ENCODE results near the gene DLEC1.

DNA sequence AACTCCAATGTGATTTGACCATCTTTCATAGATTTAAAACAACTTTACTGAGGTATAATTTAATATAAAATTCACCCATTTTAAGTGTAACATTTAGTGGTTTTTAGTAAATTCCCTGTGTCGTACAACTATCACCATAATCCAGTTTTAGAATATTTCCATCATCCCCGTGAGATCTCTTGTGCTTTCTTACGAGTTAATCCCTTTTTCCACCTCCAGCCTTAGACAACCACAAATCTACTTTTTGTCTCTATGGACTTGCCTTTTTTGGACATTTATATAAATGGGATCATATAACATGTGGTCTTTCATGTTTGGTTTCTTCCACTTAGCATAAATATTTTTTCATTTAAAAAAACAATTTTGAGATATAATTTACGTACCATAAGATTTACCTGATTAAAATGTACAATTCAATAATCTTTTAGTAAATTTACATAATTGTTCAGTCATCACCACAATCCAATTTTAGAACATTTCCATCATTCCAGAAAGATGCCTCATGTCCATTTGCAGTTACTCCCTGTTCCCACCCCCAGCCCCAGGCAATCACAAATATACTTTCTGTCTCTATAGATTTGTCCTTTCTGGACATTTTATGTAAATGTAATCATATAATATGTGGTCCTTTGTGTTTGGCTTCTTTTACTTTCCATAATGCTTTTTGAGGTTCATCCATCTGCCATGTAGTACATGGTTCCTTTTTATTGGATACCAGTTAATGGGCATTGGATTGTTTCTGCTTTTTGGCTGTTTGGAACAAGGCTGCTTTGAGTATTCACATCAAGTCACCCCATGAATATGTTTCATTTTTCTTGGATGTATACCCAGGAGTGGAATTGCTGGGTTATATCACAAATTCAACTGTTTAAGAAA lies 129.4 kb downstream of the DLEC1 start:
- TF ChIP-seq RCOR1 (IDR thresholded peaks at IDR 0.05; ENCODE audit: insufficient replicate concordance, low read length) (no peak), RAD21 (IDR thresholded peaks at IDR 0.05; ENCODE audit: low read length) (no peak), POLR2A (IDR thresholded peaks at IDR 0.05; ENCODE audit: low read depth, low read length) (no peak), BHLHE40 (IDR thresholded peaks at IDR 0.05; ENCODE audit: low read depth, low read length) (no peak), MAZ (IDR thresholded peaks at IDR 0.05; ENCODE audit: borderline replicate concordance, low read depth, low read length) (no peak)
- TF ChIP-seq, protein P1, sequence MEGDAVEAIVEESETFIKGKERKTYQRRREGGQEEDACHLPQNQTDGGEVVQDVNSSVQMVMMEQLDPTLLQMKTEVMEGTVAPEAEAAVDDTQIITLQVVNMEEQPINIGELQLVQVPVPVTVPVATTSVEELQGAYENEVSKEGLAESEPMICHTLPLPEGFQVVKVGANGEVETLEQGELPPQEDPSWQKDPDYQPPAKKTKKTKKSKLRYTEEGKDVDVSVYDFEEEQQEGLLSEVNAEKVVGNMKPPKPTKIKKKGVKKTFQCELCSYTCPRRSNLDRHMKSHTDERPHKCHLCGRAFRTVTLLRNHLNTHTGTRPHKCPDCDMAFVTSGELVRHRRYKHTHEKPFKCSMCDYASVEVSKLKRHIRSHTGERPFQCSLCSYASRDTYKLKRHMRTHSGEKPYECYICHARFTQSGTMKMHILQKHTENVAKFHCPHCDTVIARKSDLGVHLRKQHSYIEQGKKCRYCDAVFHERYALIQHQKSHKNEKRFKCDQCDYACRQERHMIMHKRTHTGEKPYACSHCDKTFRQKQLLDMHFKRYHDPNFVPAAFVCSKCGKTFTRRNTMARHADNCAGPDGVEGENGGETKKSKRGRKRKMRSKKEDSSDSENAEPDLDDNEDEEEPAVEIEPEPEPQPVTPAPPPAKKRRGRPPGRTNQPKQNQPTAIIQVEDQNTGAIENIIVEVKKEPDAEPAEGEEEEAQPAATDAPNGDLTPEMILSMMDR (conservative IDR thresholded peaks at IDR 0.05; ENCODE audit: low read depth, low read length): no peak
- TF ChIP-seq, protein P2, sequence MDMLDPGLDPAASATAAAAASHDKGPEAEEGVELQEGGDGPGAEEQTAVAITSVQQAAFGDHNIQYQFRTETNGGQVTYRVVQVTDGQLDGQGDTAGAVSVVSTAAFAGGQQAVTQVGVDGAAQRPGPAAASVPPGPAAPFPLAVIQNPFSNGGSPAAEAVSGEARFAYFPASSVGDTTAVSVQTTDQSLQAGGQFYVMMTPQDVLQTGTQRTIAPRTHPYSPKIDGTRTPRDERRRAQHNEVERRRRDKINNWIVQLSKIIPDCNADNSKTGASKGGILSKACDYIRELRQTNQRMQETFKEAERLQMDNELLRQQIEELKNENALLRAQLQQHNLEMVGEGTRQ (IDR thresholded peaks at IDR 0.05; ENCODE audit: low read depth, low read length): no peak
- TF ChIP-seq, protein P3, sequence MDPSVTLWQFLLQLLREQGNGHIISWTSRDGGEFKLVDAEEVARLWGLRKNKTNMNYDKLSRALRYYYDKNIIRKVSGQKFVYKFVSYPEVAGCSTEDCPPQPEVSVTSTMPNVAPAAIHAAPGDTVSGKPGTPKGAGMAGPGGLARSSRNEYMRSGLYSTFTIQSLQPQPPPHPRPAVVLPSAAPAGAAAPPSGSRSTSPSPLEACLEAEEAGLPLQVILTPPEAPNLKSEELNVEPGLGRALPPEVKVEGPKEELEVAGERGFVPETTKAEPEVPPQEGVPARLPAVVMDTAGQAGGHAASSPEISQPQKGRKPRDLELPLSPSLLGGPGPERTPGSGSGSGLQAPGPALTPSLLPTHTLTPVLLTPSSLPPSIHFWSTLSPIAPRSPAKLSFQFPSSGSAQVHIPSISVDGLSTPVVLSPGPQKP (IDR thresholded peaks at IDR 0.05; ENCODE audit: borderline replicate concordance, low read depth, low read length): no peak
